Tibial nerve (tissue), 4 donors: ENCODE measurements around the gene SCGB1D1.

Experiments used
- CTCF ChIP-seq, 5 experiments: fragments of 200-600 bp in 3 of 5; fragments of 450-650 bp in 2 of 5; sonication (generic) in 3 of 5; IDR thresholded peaks; one replicate each; pipeline ENCODE4 v1.5.1; 2016 to 2019; ENCODE audit warnings: antibody characterized with exemption in 5 of 5, mild to moderate bottlenecking in 3 of 5, moderate library complexity in 2 of 5
- EP300 ChIP-seq, 2 donors: sonication (generic); formaldehyde crosslinking; IDR thresholded peaks; one replicate each; pipeline ENCODE4 v1.6.1; 2017; ENCODE audit warnings: antibody characterized with exemption in 2 of 2, mild to moderate bottlenecking in 1 of 2
- POLR2A ChIP-seq, 2 donors: fragments of 450-650 bp; IDR thresholded peaks; one replicate each; pipeline ENCODE4 v1.6.1; 2017; ENCODE audit warnings: antibody characterized with exemption in 2 of 2, mild to moderate bottlenecking in 2 of 2, moderate library complexity in 2 of 2

GRCh38 chr11:62202910-62203309, 12.9 kb downstream of the SCGB1D1 start:
- no peak for TF ChIP-seq CTCF (IDR thresholded peaks at IDR 0.05)
- no peak for TF ChIP-seq POLR2A (IDR thresholded peaks at IDR 0.05)
- TF ChIP-seq EP300 (IDR thresholded peaks at IDR 0.05), result no peak
